Retinal pigment epithelial cell (primary cell): ENCODE measurements around the gene SNX9.

Experiments
- DNase-seq: peaks from one replicate; pipeline ENCODE4 v3.0.0-alpha.2; 2010; ENCODE audit warnings: low read depth
- H3K4me3 ChIP-seq: 2 replicates; pipeline ENCODE4 v1.5.1; 2011; ENCODE audit warnings: mild to moderate bottlenecking, low read length, control low read depth, moderate library complexity
- TF ChIP-seq, protein P1 (sequence below): conservative IDR thresholded peaks from 2 replicates; pipeline ENCODE4 v1.5.1; 2011; ENCODE audit warnings: low read depth, low read length, control low read depth, inconsistent platforms

SNX9 gene

DNA sequence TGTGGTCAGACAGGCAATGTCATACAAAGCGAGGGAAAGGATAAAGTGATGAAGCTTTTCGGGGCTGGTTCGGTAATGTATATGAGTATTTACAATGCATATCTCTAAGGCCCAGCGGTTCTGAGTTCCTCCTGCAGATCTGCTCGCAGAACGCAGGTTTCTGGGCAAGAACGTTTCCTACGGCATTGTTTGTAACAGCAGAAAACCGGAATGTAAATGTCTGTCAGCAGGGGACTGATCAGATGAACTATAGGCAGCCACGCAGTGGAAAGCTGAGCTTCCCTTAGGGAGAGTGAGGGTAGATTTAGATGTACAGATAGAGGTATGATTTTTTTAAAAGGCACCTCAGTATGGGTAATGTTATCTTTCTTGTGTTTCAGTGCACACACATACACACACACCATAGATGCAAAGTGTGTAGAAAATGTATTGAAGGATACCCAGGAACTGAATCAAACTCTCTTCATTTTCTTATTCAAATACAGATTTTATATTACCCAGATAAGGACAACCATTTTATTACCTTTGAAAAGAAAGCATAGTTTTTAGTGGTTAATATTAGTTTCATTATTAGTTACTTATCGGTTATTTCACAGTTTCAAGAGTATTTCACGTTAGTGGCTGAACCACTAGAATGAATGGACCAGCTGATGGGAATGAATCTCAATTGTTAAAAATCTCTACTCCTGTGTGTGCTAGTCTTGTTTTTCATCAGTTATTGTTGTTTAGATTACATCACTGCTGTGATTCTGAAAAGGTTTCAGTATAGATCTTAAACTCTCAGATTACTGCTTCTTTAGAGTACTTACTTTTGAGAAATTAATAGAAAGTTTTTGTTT lies 56.2 kb downstream of the SNX9 start:
- DNase-seq: no peak
- no peak overlapping the region for H3K4me3 ChIP-seq
- TF ChIP-seq, protein P1, sequence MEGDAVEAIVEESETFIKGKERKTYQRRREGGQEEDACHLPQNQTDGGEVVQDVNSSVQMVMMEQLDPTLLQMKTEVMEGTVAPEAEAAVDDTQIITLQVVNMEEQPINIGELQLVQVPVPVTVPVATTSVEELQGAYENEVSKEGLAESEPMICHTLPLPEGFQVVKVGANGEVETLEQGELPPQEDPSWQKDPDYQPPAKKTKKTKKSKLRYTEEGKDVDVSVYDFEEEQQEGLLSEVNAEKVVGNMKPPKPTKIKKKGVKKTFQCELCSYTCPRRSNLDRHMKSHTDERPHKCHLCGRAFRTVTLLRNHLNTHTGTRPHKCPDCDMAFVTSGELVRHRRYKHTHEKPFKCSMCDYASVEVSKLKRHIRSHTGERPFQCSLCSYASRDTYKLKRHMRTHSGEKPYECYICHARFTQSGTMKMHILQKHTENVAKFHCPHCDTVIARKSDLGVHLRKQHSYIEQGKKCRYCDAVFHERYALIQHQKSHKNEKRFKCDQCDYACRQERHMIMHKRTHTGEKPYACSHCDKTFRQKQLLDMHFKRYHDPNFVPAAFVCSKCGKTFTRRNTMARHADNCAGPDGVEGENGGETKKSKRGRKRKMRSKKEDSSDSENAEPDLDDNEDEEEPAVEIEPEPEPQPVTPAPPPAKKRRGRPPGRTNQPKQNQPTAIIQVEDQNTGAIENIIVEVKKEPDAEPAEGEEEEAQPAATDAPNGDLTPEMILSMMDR: no peak

DNA sequence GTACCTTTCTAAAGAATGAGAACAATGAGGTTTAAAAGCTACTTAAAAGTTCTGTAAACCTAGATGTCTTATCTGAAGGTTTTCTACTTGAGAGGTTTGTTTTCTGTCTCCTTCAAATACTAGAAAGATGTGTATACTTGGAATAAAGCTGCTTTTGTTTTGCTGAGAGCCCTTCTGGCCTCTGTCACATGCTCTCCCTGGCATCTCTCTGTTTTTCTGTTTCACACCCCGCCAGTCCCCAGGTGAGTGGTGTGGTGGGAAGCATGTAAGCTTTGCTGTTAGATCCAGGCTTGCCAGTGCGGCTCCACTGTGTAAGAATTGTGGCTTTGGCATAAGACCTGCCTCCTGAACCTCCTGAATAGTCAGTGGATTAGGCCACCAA lies 56.8 kb downstream of the SNX9 start:
- TF ChIP-seq, protein P1: no peak
- no peak overlapping the region for H3K4me3 ChIP-seq

DNA sequence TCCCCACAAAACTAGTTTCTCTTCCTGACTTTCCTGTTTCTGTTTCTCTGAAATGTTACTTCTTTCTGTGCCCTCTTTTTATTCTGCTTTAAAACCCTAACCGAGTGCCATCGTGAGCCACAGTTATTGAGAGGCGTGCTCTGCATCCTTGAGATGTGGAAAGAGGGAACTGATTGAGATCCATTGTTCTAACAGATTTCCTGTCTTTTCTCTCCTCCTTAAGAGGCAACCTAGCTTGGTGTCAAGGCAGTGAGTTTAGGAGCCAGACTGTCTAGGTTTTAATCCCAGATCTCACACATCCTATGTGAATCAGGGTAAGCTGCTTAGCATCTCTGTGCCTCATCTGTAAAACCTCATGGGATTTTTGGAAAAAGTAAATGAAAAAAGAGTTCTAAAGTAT lies 57.5 kb downstream of the SNX9 start:
- TF ChIP-seq, protein P1: no peak
- H3K4me3 ChIP-seq: no peak overlapping the region
- peak; percentile 17 for DNase-seq

More for the DNA sequence above, 56.8 kb downstream of the SNX9 start:
- peak; percentile 44 for DNase-seq

DNA sequence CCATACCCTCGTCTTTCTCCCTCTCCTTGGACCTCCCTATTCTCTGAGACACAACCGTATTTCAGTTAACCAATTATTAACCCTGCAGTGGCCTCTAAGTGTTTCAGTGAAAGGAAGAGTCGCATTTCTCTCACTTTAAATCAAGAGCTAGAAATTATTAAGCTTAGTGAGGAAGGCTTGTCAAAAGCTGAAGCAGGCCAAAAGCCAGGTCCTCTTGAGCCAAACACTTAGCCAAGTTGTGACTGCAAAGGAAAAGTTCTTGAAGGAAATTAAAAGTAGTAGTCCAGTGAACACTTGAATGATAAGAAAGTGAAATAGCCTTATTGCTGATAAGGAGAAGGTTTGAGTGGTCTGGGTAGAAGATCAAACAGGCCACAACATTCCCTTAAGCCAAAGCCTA lies 58.3 kb downstream of the SNX9 start:
- DNase-seq: no peak
- no peak overlapping the region for H3K4me3 ChIP-seq
- TF ChIP-seq, protein P1: no peak

DNA sequence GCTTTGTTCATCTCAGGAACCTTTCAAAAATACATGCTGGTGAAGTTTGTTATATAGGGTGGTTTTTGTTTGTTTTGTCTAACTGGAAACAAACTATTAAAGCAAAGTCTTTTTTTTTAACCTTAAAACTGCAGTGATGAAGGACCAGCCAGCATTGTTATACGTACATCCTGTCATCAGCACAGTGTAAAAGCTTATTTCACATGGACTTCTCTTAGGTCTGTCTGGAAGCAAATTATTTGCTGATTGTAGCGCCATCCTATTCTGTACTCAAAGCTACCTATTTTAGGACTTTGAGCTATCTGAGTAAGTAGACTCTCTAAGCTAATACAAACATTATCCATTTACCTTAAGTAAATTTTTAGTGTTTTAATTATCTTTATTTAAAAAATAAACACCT lies 61.7 kb downstream of the SNX9 start:
- TF ChIP-seq, protein P1: no peak
- H3K4me3 ChIP-seq: no peak overlapping the region
- no peak for DNase-seq

DNA sequence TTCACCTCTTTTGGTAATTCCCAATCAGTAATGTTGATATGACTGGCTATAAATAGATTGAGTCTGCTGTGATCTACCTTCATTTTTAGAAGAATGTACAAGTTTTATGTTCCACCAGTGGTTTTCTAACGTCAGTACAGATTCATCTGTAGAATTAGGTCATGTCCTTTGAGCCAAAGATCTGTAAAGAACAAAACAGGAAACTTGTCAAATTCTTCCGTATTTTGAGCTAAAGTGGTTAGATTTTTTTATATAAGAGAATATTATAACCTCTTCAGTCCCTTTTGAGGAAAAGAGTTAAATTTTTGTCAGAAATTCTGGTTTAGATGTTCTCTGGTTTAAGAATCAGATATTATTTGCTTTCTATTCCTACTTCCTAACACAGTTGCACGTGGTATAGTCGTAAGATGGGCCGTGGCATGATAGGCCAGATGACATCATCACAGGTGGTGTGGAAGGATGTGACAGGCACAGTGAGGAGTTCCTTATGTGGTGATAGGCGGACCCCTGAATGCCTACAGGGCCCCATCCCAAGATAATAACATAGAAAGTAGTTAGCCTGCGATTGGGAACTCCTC lies 62.3 kb downstream of the SNX9 start:
- TF ChIP-seq, protein P1: no peak
- DNase-seq: no peak
- H3K4me3 ChIP-seq: no peak overlapping the region

DNA sequence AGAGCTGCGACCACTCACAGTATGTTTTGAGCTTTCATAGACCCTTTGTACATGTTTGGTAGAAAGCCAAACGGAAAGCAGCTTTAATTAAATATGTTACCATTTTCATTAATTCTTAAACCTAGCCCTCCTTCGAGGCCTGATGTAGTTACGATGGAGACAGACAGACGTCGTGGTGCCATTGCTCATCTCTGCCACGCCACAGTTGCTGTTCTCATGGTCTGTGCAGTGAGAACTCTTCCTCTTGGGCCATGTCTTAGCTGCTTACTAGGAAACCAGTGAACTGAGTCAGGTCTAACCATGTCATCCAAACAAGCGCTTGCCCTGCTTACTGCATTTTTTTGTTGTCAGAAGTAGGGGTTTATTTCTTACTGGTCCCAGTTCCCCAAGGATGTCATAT lies 62.8 kb downstream of the SNX9 start:
- TF ChIP-seq, protein P1: no peak
- DNase-seq: no peak
- no peak overlapping the region for H3K4me3 ChIP-seq
